CD8-positive, alpha-beta memory T cell (primary cell): Measurements from ENCODE around the gene SLC35A4. TPM values are rescaled to one million over a fixed set of nuclear protein-coding genes. Genes with fewer than 3 reads are reported as not detected.
"Not testable (repeated sequence)": the region's sequence is repeated elsewhere in the genome, so short reads cannot be mapped to it uniquely, and the experiment has no call there.

ENCODE experiments used
- CTCF ChIA-PET: fragments of 350-600 bp; sonication (Branson Sonifier 250); formaldehyde crosslinking; loops from one replicate; lab custom pipeline; 2021; ENCODE audit warnings: antibody characterized with exemption; lab: Charles Lee
- POLR2A ChIA-PET: fragments of 350-600 bp; sonication (Branson Sonifier 250); formaldehyde crosslinking; loops from one replicate; lab custom pipeline; 2021; ENCODE audit warnings: antibody characterized with exemption; lab: Charles Lee
- DNase-seq, 5 donors: peaks; one replicate each; pipeline versions ENCODE4 v3.0.0 to v3.0.0-alpha.2; 2020 to 2022; ENCODE audit warnings: mixed read lengths in 1 of 5
- H3K27ac ChIP-seq: one replicate; pipeline ENCODE4 v1.7.0; 2013; ENCODE audit warnings: low read depth, mild to moderate bottlenecking, low read length, moderate library complexity
- H3K27me3 ChIP-seq: 2 replicates; pipeline ENCODE4 v1.7.0; 2013; ENCODE audit warnings: low read length, mild to moderate bottlenecking; ENCODE audit not compliant: insufficient read depth, poor library complexity, severe bottlenecking
- H3K36me3 ChIP-seq: 2 replicates; pipeline ENCODE4 v1.7.0; 2013; ENCODE audit warnings: mild to moderate bottlenecking, low read length, moderate library complexity; ENCODE audit not compliant: insufficient read depth
- H3K4me1 ChIP-seq: 2 replicates; pipeline ENCODE4 v1.7.0; 2013; ENCODE audit warnings: mild to moderate bottlenecking, low read length, moderate library complexity; ENCODE audit not compliant: insufficient read depth
- H3K4me3 ChIP-seq: 2 replicates; pipeline ENCODE4 v1.7.0; 2013; ENCODE audit warnings: mild to moderate bottlenecking, low read length
- H3K9me3 ChIP-seq: 2 replicates; pipeline ENCODE4 v1.7.0; 2013; ENCODE audit warnings: mild to moderate bottlenecking, low read length
- H3K27ac Mint-ChIP-seq, 8 donors: one replicate each; pipeline ENCODE4 v1.8.0; 2020 to 2021; ENCODE audit warnings: mixed read lengths in 8 of 8, mild to moderate bottlenecking in 6 of 8, inconsistent platforms in 3 of 8, moderate library complexity in 3 of 8
- H3K27me3 Mint-ChIP-seq, 2 donors: one replicate each; pipeline ENCODE4 v1.8.0; 2020 to 2021; ENCODE audit warnings: mixed read lengths in 2 of 2, mild to moderate bottlenecking in 1 of 2, moderate library complexity in 1 of 2
- H3K36me3 Mint-ChIP-seq, 3 donors: one replicate each; pipeline ENCODE4 v1.8.0; 2020 to 2021; ENCODE audit warnings: mixed read lengths in 3 of 3, inconsistent platforms in 1 of 3, mild to moderate bottlenecking in 1 of 3
- H3K4me1 Mint-ChIP-seq, 3 donors: one replicate each; pipeline ENCODE4 v1.8.0; 2020 to 2021; ENCODE audit warnings: mixed read lengths in 3 of 3, inconsistent platforms in 1 of 3, mild to moderate bottlenecking in 1 of 3
- H3K4me3 Mint-ChIP-seq, 7 donors: one replicate each; pipeline ENCODE4 v1.8.0; 2020 to 2021; ENCODE audit warnings: mixed read lengths in 7 of 7, mild to moderate bottlenecking in 6 of 7, moderate library complexity in 4 of 7, inconsistent platforms in 2 of 7
- H3K9me3 Mint-ChIP-seq, 5 donors: one replicate each; pipeline ENCODE4 v1.8.0; 2020 to 2022; ENCODE audit warnings: mixed read lengths in 5 of 5, mild to moderate bottlenecking in 3 of 5, moderate library complexity in 2 of 5, inconsistent platforms in 1 of 5
- polyA plus RNA-seq: library from polyadenylated mRNA; unstranded; fragments of 300-500 nt; fragmentation: Illumina TruSeq; gene quantifications from one replicate; pipeline ENCODE4 v1.2.3, GENCODE V29; 2021
- total RNA-seq, 2 experiments: library from RNA; stranded (reverse); gene quantifications; one replicate each; pipeline ENCODE4 v1.2.3, GENCODE V29; 2021

The SLC35A4 gene
- total and polyA plus RNA-seq, 3 experiments from 2014 or later, result 105 to 126 (median 120) TPM

DNA sequence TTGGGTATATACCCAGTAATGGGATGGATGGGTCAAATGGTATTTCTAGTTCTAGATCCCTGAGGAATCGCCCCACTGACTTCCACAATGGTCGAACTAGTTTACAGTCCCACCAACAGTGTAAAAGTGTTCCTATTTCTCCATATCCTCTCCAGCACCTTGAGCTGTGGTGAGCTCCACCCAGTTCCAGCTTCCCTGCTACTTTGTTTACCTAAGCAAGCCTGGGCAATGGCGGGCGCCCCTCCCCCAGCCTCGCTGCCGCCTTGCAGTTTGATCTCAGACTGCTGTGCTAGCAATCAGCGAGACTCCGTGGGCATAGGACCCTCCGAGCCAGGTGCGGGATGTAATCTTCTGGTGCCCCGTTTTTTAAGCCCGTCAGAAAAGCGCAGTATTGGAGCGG is 28.4 kb downstream of the SLC35A4 start:
- H3K4me1 ChIP-seq, H3K4me1 Mint-ChIP-seq, H3K27ac Mint-ChIP-seq, H3K27me3 ChIP-seq, POLR2A ChIA-PET, H3K36me3 Mint-ChIP-seq, DNase-seq, H3K9me3 ChIP-seq, H3K4me3 ChIP-seq, H3K9me3 Mint-ChIP-seq, H3K27ac ChIP-seq, H3K36me3 ChIP-seq, CTCF ChIA-PET: not testable (repeated sequence)
- Mint-ChIP-seq H3K4me3 (peak overlapping the region in 2 of 7 donors; percentile 24 to 41), H3K27me3 (peaks cover 3 to 13% of the 10 kb centered on the region in 2 donors)

DNA sequence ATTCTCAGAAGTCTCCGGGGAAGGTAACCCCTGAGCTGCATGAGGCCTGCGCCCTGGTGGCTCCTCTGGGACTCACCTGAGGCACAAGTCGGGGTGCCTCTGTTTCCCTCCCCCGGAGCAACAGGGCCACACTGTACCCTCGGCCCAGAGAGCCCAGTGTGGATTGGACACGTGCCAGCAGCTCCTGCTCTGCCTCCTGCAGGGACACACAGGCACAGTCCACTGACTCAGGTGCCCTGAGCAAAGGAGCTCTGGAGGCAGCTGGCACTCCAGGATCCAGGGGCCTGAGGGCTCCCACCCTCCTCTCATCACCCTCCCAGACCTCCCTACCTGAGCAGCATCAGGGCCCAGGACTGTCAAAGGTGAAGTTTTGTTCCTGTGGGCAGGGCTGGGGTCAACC is 29.5 kb downstream of the SLC35A4 start:
- Histone ChIP-seq H3K27me3 (no peaks in the 10 kb centered on the region), H3K4me1 (no peaks in the 10 kb centered on the region), H3K9me3 (no peaks in the 10 kb centered on the region), H3K36me3 (no peaks in the 10 kb centered on the region), H3K27ac (no peak overlapping the region), H3K4me3 (no peak overlapping the region)
- POLR2A ChIA-PET, result no interaction called here
- CTCF ChIA-PET, result no interaction called here
- no peak for DNase-seq
- Mint-ChIP-seq H3K4me1 (no peaks in the 10 kb centered on the region), H3K27ac (no peak overlapping the region), H3K27me3 (peaks cover 6 to 15% of the 10 kb centered on the region in 2 donors), H3K9me3 (no peaks in the 10 kb centered on the region), H3K36me3 (no peaks in the 10 kb centered on the region), H3K4me3 (no peak overlapping the region)

DNA sequence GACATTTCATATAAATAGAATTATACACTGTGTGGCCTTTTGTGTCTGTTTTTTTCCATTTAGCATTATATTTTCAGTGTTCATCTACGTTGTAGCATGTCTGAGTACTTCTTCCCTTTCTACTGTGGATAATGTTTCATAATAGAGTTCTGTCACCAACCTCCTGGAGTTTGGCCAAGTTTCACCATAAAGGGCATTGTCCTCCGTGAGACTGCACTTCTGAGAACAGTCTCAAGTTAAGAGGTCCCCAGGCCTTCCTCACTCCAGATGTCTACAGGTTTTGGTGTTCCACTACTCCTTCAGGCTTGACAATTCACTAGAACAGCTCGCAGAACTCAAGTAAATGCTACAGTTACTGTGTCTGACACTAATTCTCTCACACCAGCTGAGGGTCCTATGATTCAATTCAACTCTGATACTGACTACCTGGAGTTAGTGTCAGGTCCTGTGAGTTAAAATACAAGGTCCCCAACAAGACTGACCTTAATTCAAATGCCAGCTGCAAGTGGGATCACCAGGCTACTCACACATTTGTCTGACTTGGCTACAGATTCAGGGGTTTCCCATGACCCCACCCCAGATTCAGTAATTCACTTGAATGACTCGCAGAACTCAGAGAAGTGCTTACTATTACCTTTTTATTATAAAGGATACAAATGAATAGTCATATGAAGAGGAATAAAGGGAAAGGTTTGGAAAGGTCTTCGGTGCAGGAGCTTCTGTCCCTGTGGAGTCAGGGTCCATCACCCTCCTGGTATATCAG is 31.1 kb downstream of the SLC35A4 start:
- Mint-ChIP-seq H3K4me3 (no peak overlapping the region), H3K27ac (no peak overlapping the region), H3K27me3 (peaks cover 7 to 15% of the 10 kb centered on the region in 2 donors), H3K4me1 (no peaks in the 10 kb centered on the region), H3K9me3 (no peaks in the 10 kb centered on the region), H3K36me3 (no peaks in the 10 kb centered on the region)
- ChIA-PET CTCF (no interaction called here), POLR2A (no interaction called here)
- Histone ChIP-seq H3K4me3 (no peak overlapping the region), H3K36me3 (no peaks in the 10 kb centered on the region), H3K9me3 (no peaks in the 10 kb centered on the region), H3K4me1 (no peaks in the 10 kb centered on the region), H3K27me3 (no peaks in the 10 kb centered on the region), H3K27ac (no peak overlapping the region)
- DNase-seq, result no peak

DNA sequence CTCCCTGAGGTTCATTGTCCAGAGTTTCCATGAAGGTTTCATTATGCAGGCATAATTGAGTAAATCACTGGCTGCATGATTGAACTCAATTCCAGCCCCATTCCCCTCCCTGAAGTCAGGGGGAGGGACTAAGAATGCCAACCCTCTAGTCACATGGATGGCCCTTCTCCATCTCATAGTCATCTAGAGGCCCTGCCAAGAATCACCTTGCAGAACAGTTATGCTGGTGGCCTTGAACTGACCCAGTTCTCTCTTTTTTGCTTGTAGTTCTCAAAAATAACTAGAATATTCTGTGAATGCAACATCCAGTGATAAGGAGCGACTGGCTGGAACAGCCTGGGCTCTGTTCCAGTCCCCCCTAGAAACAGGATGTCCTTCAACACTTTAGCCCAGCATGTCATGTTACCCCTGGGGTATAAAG is 31.7 kb downstream of the SLC35A4 start:
- H3K9me3 Mint-ChIP-seq, result no peaks in the 10 kb centered on the region
- POLR2A ChIA-PET, result no interaction called here

DNA sequence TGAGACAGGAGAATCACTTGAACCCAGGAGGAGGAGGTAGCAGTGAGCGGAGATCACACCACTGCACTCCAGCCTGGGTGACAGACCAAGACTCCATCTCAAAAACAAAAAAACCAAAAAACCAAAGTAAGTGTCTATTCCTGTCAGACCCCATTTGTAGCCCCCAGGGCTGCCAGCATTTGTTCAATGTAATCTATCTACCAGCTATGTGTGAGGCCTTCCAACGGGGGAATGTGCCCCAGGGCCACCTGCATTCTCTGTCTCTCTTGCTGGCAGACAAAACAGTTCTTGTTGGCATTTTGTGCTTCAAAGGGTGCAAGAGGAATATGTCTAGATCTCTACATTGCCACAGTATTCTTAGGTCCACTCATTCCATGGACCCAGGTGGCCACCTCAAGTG is 34.2 kb downstream of the SLC35A4 start:
- H3K36me3 ChIP-seq, result no peaks in the 10 kb centered on the region
- no peak for DNase-seq
- H3K4me3 ChIP-seq, result no peak overlapping the region
- Mint-ChIP-seq H3K4me3 (no peak overlapping the region), H3K36me3 (no peaks in the 10 kb centered on the region), H3K27me3 (peaks cover 4 to 15% of the 10 kb centered on the region in 2 donors), H3K4me1 (no peaks in the 10 kb centered on the region), H3K9me3 (no peaks in the 10 kb centered on the region), H3K27ac (no peak overlapping the region)
- H3K27me3 ChIP-seq, result no peaks in the 10 kb centered on the region
- POLR2A ChIA-PET, result no interaction called here
- no peaks in the 10 kb centered on the region for H3K9me3 ChIP-seq
- no peaks in the 10 kb centered on the region for H3K4me1 ChIP-seq
- no peak overlapping the region for H3K27ac ChIP-seq
- CTCF ChIA-PET, result no interaction called here

More for the DNA sequence above, 31.7 kb downstream of the SLC35A4 start:
- H3K4me3 Mint-ChIP-seq, result no peak overlapping the region
- H3K4me1 Mint-ChIP-seq, result no peaks in the 10 kb centered on the region
- peaks cover 7 to 15% of the 10 kb centered on the region in 2 donors for H3K27me3 Mint-ChIP-seq
- DNase-seq, result no peak
- H3K27ac Mint-ChIP-seq, result no peak overlapping the region
- Histone ChIP-seq H3K36me3 (no peaks in the 10 kb centered on the region), H3K27me3 (no peaks in the 10 kb centered on the region), H3K4me3 (no peak overlapping the region), H3K27ac (no peak overlapping the region), H3K4me1 (no peaks in the 10 kb centered on the region), H3K9me3 (no peaks in the 10 kb centered on the region)
- CTCF ChIA-PET, result no interaction called here
- H3K36me3 Mint-ChIP-seq, result no peaks in the 10 kb centered on the region

DNA sequence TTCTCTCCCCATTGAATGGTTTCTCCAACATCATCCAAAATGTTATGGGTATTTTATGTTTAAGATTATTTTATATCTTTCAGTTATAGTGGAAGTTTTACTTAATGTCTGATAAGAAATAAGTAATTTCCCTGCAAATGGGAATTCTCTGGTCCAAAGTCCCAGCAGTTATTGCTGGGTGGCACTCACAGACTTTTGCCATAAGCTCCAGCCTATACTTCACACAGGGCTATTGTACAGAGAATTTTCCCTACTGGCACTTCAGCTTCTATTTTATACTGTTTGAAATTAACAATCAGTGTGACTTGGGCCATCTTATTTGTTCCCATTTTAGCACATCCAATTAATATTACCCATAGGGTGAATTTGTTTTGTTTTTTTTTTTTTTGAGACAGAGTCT is 35.5 kb downstream of the SLC35A4 start:
- Histone ChIP-seq H3K4me3 (no peak overlapping the region), H3K27me3 (no peaks in the 10 kb centered on the region), H3K4me1 (no peaks in the 10 kb centered on the region), H3K27ac (no peak overlapping the region), H3K9me3 (no peaks in the 10 kb centered on the region), H3K36me3 (no peaks in the 10 kb centered on the region)
- Mint-ChIP-seq H3K4me1 (no peaks in the 10 kb centered on the region), H3K9me3 (no peaks in the 10 kb centered on the region), H3K27ac (no peak overlapping the region), H3K4me3 (no peak overlapping the region), H3K27me3 (peaks cover 4 to 14% of the 10 kb centered on the region in 2 donors), H3K36me3 (no peaks in the 10 kb centered on the region)
- no peak for DNase-seq
- CTCF ChIA-PET, result interaction anchor here (1.0 kb wide), 1 partner anchor 356 kb away, joined by 3 read pairs; no protein-coding TSS in a partner anchor
- POLR2A ChIA-PET, result no interaction called here

DNA sequence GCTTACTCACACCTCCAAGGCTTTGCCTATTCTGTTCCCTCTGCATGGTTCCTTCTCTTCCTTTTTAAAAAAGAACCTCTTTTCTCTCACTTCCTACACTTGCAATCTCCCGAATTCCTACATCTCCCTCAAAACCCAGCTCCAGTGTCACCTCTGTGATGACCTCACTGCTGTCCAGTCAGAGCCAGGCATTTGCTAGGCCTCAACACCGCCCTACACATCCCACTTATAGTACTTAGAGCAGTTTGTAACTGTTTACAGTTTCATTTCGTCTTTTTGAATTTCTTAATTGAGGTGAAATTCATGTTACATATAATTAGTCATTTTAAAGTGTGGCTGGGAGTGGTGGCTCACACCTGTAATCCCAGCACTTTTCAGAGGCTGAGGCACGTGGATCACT is 37.5 kb downstream of the SLC35A4 start:
- no peaks in the 10 kb centered on the region for H3K4me1 ChIP-seq
- no peaks in the 10 kb centered on the region for H3K36me3 Mint-ChIP-seq
- H3K36me3 ChIP-seq, result no peaks in the 10 kb centered on the region
- no peaks in the 10 kb centered on the region for H3K4me1 Mint-ChIP-seq
- H3K27ac ChIP-seq, result no peak overlapping the region
- no peak overlapping the region for H3K27ac Mint-ChIP-seq
- no peak overlapping the region for H3K4me3 ChIP-seq
- ChIA-PET POLR2A (no interaction called here), CTCF (no interaction called here)
- no peak for DNase-seq
- H3K27me3 ChIP-seq, result no peaks in the 10 kb centered on the region
- H3K9me3 ChIP-seq, result no peaks in the 10 kb centered on the region
- no peaks in the 10 kb centered on the region for H3K9me3 Mint-ChIP-seq
- H3K27me3 Mint-ChIP-seq, result peaks cover 2 to 4% of the 10 kb centered on the region in 2 donors
- no peak overlapping the region for H3K4me3 Mint-ChIP-seq

DNA sequence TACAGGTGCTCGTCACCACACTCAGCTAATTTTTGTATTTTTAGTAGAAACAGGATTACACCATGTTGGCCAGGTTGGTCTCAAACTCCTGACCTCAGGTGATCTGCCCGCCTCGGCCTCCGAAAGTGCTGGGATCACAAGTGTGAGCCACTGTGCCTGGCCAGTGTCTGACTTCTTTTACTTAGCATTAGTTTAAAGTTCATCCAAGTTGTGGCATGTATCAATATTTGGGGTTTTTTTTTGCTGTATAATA is 38.7 kb downstream of the SLC35A4 start:
- H3K27ac Mint-ChIP-seq, DNase-seq, H3K4me3 ChIP-seq, H3K27me3 Mint-ChIP-seq, H3K27ac ChIP-seq, H3K4me1 Mint-ChIP-seq, H3K4me1 ChIP-seq, H3K27me3 ChIP-seq, H3K4me3 Mint-ChIP-seq, H3K9me3 Mint-ChIP-seq, H3K9me3 ChIP-seq, POLR2A ChIA-PET, H3K36me3 ChIP-seq, CTCF ChIA-PET, H3K36me3 Mint-ChIP-seq: not testable (repeated sequence)
